DOHH2 (cell line): ENCODE data around the gene CEP131.

ENCODE experiments used
- H3F3A ChIP-seq: fragments of 200-600 bp; sonication (generic), shearing (Covaris generic); 2 replicates; pipeline ENCODE4 v1.6.0; 2016; ENCODE audit warnings: antibody characterized with exemption, mild to moderate bottlenecking; ENCODE audit not compliant: control insufficient read depth, insufficient read depth
- H3K27ac ChIP-seq: fragments of 200-600 bp; sonication (generic); 2 replicates; pipeline ENCODE4 v1.5.1; 2014; ENCODE audit warnings: low read depth, mild to moderate bottlenecking, low read length, moderate library complexity
- H3K27me3 ChIP-seq: fragments of 200-600 bp; sonication (generic); 2 replicates; pipeline ENCODE4 v1.6.1; 2014; ENCODE audit warnings: mild to moderate bottlenecking, low read length, mixed read lengths; ENCODE audit not compliant: control insufficient read depth
- H3K36me3 ChIP-seq: fragments of 200-600 bp; sonication (generic); 2 replicates; pipeline ENCODE4 v1.6.1; 2014; ENCODE audit warnings: mild to moderate bottlenecking, low read length, moderate library complexity, mixed read lengths; ENCODE audit not compliant: control insufficient read depth
- H3K4me1 ChIP-seq: fragments of 200-600 bp; sonication (generic); 2 replicates; pipeline ENCODE4 v1.6.1; 2014; ENCODE audit warnings: mild to moderate bottlenecking, low read length, mixed read lengths; ENCODE audit not compliant: control insufficient read depth
- H3K4me2 ChIP-seq: fragments of 200-600 bp; sonication (generic); 2 replicates; pipeline ENCODE4 v1.6.0; 2014; ENCODE audit warnings: mild to moderate bottlenecking, low read length, moderate library complexity
- H3K4me3 ChIP-seq: fragments of 200-600 bp; sonication (generic); 2 replicates; pipeline ENCODE4 v1.5.1; 2014; ENCODE audit warnings: mild to moderate bottlenecking, low read length, mixed read lengths
- H3K79me2 ChIP-seq: fragments of 200-600 bp; sonication (generic); 2 replicates; pipeline ENCODE4 v1.6.1; 2014; ENCODE audit warnings: mild to moderate bottlenecking, low read length, mixed read lengths; ENCODE audit not compliant: control insufficient read depth
- H3K9me2 ChIP-seq: fragments of 200-600 bp; sonication (generic); replicated peaks from 2 replicates; pipeline ENCODE4 v1.6.1; 2014; ENCODE audit warnings: mild to moderate bottlenecking, low read length, mixed read lengths; ENCODE audit not compliant: control insufficient read depth
- H3K9me3 ChIP-seq: fragments of 200-600 bp; sonication (generic); 2 replicates; pipeline ENCODE4 v1.6.1; 2014; ENCODE audit warnings: antibody characterized with exemption, low read length, mixed read lengths; ENCODE audit not compliant: control insufficient read depth, insufficient read depth
- H4K20me1 ChIP-seq: fragments of 200-600 bp; sonication (generic); 2 replicates; pipeline ENCODE4 v1.6.0; 2014; ENCODE audit warnings: low read depth, mild to moderate bottlenecking, antibody characterized with exemption, low read length, moderate library complexity; ENCODE audit not compliant: control insufficient read depth, insufficient read depth
- EZH2phosphoT487 ChIP-seq: fragments of 200-600 bp; sonication (generic); IDR thresholded peaks from 2 replicates; pipeline ENCODE4 v1.6.1; 2017; ENCODE audit warnings: borderline replicate concordance, mild to moderate bottlenecking, antibody characterized with exemption, low read length, moderate library complexity, mixed read lengths
- TF ChIP-seq, protein P1 (sequence below): fragments of 200-600 bp; sonication (generic); IDR thresholded peaks from one replicate; pipeline ENCODE4 v1.5.1; 2014; ENCODE audit warnings: antibody characterized with exemption, mild to moderate bottlenecking, low read depth, low read length; ENCODE audit not compliant: poor library complexity, severe bottlenecking

CEP131 gene

DNA sequence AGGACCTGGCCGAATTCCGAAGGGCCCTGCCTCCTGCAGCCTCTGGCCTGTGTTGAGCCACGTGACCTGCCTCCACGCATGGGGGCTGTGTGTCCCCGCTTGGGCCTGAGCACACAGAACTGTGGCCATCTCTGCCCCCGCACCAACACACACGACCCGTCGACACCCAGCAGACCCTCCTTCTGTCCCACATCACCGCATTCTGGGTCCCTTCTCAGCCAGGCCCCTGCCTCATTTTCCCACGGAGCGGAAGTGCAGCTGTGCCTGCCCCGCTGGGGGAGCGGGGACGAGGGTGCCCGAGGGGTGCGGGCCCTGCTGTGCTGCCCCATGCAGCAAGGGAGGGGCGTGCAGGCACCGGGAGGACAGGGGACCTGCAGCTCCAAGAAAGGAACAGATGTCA lies 34.8 kb upstream of the CEP131 start:
- no peaks in the 10 kb centered on the region for H3K9me3 ChIP-seq
- H3K79me2 ChIP-seq, result peaks cover 3% of the 10 kb centered on the region; the same call in 1 of the 2 replicates
- no peaks in the 10 kb centered on the region for H3K9me2 ChIP-seq
- H3F3A ChIP-seq, result no peaks in the 10 kb centered on the region
- no peak overlapping the region for H3K4me3 ChIP-seq
- H3K36me3 ChIP-seq, result peaks cover 26% of the 10 kb centered on the region
- H3K4me1 ChIP-seq, result peaks cover 20% of the 10 kb centered on the region
- no peak overlapping the region for H3K27ac ChIP-seq
- no peak overlapping the region for H3K4me2 ChIP-seq
- H3K27me3 ChIP-seq, result no peaks in the 10 kb centered on the region
- TF ChIP-seq, protein P1, sequence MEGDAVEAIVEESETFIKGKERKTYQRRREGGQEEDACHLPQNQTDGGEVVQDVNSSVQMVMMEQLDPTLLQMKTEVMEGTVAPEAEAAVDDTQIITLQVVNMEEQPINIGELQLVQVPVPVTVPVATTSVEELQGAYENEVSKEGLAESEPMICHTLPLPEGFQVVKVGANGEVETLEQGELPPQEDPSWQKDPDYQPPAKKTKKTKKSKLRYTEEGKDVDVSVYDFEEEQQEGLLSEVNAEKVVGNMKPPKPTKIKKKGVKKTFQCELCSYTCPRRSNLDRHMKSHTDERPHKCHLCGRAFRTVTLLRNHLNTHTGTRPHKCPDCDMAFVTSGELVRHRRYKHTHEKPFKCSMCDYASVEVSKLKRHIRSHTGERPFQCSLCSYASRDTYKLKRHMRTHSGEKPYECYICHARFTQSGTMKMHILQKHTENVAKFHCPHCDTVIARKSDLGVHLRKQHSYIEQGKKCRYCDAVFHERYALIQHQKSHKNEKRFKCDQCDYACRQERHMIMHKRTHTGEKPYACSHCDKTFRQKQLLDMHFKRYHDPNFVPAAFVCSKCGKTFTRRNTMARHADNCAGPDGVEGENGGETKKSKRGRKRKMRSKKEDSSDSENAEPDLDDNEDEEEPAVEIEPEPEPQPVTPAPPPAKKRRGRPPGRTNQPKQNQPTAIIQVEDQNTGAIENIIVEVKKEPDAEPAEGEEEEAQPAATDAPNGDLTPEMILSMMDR, result no peak
- TF ChIP-seq EZH2phosphoT487, result no peak
- 0 out of 2 replicates have a peak, but pooled peaks cover 4% of the 10 kb centered on the region for H4K20me1 ChIP-seq

GRCh38 chr17:81256616-81257015 lies 33.9 kb upstream of the CEP131 start:
- Histone ChIP-seq H3K9me3 (no peaks in the 10 kb centered on the region), H3K4me2 (no peak overlapping the region), H3K9me2 (no peaks in the 10 kb centered on the region), H3K4me3 (no peak overlapping the region), H3K27ac (no peak overlapping the region), H3K79me2 (peaks cover 3% of the 10 kb centered on the region; the same call in 1 of the 2 replicates), H3K36me3 (peaks cover 32% of the 10 kb centered on the region), H3K27me3 (no peaks in the 10 kb centered on the region), H3F3A (peaks cover 2% of the 10 kb centered on the region), H4K20me1 (0 out of 2 replicates have a peak, but pooled peaks cover 4% of the 10 kb centered on the region), H3K4me1 (peaks cover 29% of the 10 kb centered on the region)
- TF ChIP-seq, protein P1, result no peak
- no peak for TF ChIP-seq EZH2phosphoT487

DNA sequence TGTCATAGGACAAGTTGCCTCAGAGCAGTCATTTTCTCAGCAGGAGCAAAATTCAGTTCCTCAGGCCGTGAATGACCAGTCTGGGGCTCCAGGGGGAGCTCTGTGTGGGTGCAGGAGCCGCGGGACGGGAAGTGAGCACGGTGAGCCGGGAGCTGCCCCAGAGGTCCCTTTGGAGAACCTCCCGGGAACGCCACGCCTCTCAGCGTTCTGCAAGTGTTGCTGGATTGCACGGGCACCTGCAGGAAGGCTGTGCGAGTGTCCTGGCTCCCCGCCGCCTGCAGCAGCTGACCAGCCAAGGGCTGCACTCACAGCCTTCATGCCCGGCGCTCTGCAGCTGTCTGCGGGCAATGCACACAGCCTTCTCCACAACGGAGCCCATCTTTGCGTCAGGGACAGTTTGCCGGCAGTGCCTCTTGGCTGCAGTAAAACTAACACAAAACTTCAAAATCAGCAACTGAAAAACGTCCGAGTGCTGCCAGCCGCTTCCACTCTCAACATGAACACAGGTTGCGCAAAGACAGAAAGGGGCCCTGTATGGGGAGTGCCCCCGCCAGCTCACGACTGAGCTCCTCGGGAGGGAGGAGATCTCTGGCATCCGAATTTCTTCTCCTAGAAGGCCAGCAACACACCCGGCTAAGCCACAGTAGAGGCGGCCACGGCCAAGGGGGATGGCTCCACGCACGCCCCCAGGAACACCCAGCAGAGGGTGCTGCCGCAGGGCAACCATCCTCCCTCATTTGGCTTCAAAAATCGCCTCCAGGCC lies 32.4 kb upstream of the CEP131 start:
- peaks cover 7% of the 10 kb centered on the region for H3F3A ChIP-seq
- H3K9me2 ChIP-seq, result no peaks in the 10 kb centered on the region
- no peaks in the 10 kb centered on the region for H3K27me3 ChIP-seq
- TF ChIP-seq, protein P1, result no peak
- TF ChIP-seq EZH2phosphoT487, result no peak
- peaks cover 34% of the 10 kb centered on the region for H3K36me3 ChIP-seq
- peaks cover 3% of the 10 kb centered on the region; the same call in 1 of the 2 replicates for H3K79me2 ChIP-seq
- H4K20me1 ChIP-seq, result 0 out of 2 replicates have a peak, but pooled peaks cover 4% of the 10 kb centered on the region
- no peaks in the 10 kb centered on the region for H3K9me3 ChIP-seq
- H3K27ac ChIP-seq, result no peak overlapping the region
- H3K4me1 ChIP-seq, result peaks cover 41% of the 10 kb centered on the region
- no peak overlapping the region for H3K4me2 ChIP-seq
- no peak overlapping the region for H3K4me3 ChIP-seq
